Heart left ventricle (tissue), 13 donors: Measurements from ENCODE around the gene CACNA2D1.

Experiments used
- POLR2A ChIP-seq, 2 donors: fragments of 450-650 bp; IDR thresholded peaks; one replicate each; pipeline ENCODE4 v1.6.1; 2017; ENCODE audit warnings: antibody characterized with exemption in 2 of 2, mild to moderate bottlenecking in 2 of 2, moderate library complexity in 2 of 2
- TF ChIP-seq, protein P1 (sequence below), 12 donors: fragments of 200-600 bp; sonication (generic) in 4 of 12; IDR thresholded peaks; one replicate each; pipeline versions ENCODE4 v1.5.0 to v1.8.0; 2018 to 2022; ENCODE audit warnings: antibody characterized with exemption in 12 of 12, mild to moderate bottlenecking in 5 of 12
- donor health status: ischemic (EF 13 %, LVEDD 7.1; RV severe dilation, severe dysfunction).
- donor health status: DM: no; HTN: yes; CAD: no.
- donor health status: DM: no; HTN: no; CAD: no.
- donor health status: ischemic (EF 25% LVEDD 6.9; RV normal size, moderate dysfunction).
- donor health status: ischemic (EF 25% LVEDD 5.7; RV mildly dilated, moderate dysfunction).
- donor health status: ischemic (EF 35%, LVEDD 5.7; RV mildly dilated, moderate dysfunction).
- donor health status: nonischemic (EF 11% LVEDD 7.7; RV severe dilation, severe dysfunction).
- donor health status: DM: yes; HTN: yes; CAD: no.
- donor health status: PGD.
- donor health status: ischemic (EF 29% LVEDD 5.4; RV normal size, mild dysfunction).
- donor health status: nonischemic (EF 23%, LVEDD 6.1; RV moderate dilation, normal function).

DNA sequence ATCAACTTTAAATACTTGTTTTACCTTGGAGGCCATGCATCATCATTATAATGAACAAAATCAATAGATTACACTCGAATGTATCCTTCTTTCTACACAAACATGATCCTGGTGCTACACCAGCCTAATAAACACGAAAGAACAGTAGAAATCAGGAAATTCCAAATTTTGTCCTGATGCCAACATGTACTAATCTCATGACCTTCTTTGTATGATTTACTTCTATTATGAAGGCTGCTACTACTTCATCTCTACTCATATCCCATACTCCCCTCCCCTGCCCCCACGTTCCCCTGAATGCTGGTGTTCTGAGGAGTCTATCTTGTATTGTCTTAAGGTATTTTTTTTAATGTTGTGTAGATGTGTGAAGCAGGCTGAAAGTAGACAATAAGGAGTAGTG, 315.0 kb downstream of the CACNA2D1 start:
- TF ChIP-seq, protein P1, sequence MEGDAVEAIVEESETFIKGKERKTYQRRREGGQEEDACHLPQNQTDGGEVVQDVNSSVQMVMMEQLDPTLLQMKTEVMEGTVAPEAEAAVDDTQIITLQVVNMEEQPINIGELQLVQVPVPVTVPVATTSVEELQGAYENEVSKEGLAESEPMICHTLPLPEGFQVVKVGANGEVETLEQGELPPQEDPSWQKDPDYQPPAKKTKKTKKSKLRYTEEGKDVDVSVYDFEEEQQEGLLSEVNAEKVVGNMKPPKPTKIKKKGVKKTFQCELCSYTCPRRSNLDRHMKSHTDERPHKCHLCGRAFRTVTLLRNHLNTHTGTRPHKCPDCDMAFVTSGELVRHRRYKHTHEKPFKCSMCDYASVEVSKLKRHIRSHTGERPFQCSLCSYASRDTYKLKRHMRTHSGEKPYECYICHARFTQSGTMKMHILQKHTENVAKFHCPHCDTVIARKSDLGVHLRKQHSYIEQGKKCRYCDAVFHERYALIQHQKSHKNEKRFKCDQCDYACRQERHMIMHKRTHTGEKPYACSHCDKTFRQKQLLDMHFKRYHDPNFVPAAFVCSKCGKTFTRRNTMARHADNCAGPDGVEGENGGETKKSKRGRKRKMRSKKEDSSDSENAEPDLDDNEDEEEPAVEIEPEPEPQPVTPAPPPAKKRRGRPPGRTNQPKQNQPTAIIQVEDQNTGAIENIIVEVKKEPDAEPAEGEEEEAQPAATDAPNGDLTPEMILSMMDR (IDR thresholded peaks at IDR 0.05) = no peak
- no peak for TF ChIP-seq POLR2A (IDR thresholded peaks at IDR 0.05)
